NB4 (cell line): Measurements from ENCODE around the gene FARSA.

Experiments used
- CTCF ChIP-seq: IDR thresholded peaks from one replicate; pipeline ENCODE4 v1.5.1; 2012; ENCODE audit warnings: low read depth, low read length
- MAX ChIP-seq: IDR thresholded peaks from 2 replicates; pipeline ENCODE4 v1.6.1; 2011; ENCODE audit warnings: low read depth, low read length
- MYC ChIP-seq: IDR thresholded peaks from 2 replicates; pipeline ENCODE4 v1.6.1; 2011; ENCODE audit warnings: low read depth, low read length
- POLR2A ChIP-seq: IDR thresholded peaks from 2 replicates; pipeline ENCODE4 v1.6.1; 2011; ENCODE audit warnings: mild to moderate bottlenecking; ENCODE audit not compliant: insufficient read length; ENCODE audit errors: extremely low read depth

GRCh38 chr19:12939975-12940423 is 6.5 kb upstream of the FARSA start:
- TF ChIP-seq POLR2A, result no peak
- TF ChIP-seq CTCF, result no peak
- no peak for TF ChIP-seq MAX
- no peak for TF ChIP-seq MYC
